Measurements from ENCODE around the gene SF3B1.

GRCh38 chr2:197345846-197346370 lies 88.9 kb downstream of the SF3B1 start:
- TF ChIP-seq CTCF (IDR thresholded peaks at IDR 0.05) (no peak), POLR2A (IDR thresholded peaks at IDR 0.05) (no peak), POLR2AphosphoS5 (IDR thresholded peaks at IDR 0.05; ENCODE audit: insufficient read depth in 1 of 2, low read depth in 1 of 2) (no peak)

Measured in vagina (tissue), 2 donors.